PC-3 (cell line): ENCODE results near the gene DBX2. TPM values are rescaled to one million over a fixed set of nuclear protein-coding genes. Genes with fewer than 3 reads are reported as not detected.

Experiments used
- ATAC-seq: fragments of 200-7000 bp; cut with Tn5 transposase; 2 replicates; pipeline ENCODE4 v1.9.1; 2020; ENCODE audit warnings: mild to moderate bottlenecking, moderate library complexity
- BruUV-seq: library from RNA; stranded (reverse); fragments of 400-500 nt; replicated peaks from 2 replicates; lab custom pipeline; 2021; lab: Mats Ljungman, UMichigan
- CTCF ChIA-PET: fragments of 300-600 bp; sonication (Branson Sonifier 250); formaldehyde crosslinking; loops from one replicate; lab custom pipeline; 2022; ENCODE audit warnings: antibody characterized with exemption; lab: Charles Lee
- POLR2A ChIA-PET: fragments of 300-600 bp; sonication (Branson Sonifier 250); formaldehyde crosslinking; loops from one replicate; lab custom pipeline; 2022; ENCODE audit warnings: antibody characterized with exemption; ENCODE audit not compliant: unreplicated experiment; lab: Charles Lee
- DNase-seq: peaks from one replicate; pipeline ENCODE4 v3.0.0-alpha.2; 2015
- H2AFZ ChIP-seq: fragments of 300-600 bp; sonication (generic); 2 replicates; pipeline ENCODE4 v1.6.0; 2016; ENCODE audit warnings: antibody characterized with exemption, low read length
- H3F3A ChIP-seq: fragments of 300-600 bp; sonication (generic); one replicate; pipeline ENCODE4 v1.6.0; 2017; ENCODE audit warnings: antibody characterized with exemption, low read length, control low read depth, mild to moderate bottlenecking; ENCODE audit not compliant: unreplicated experiment
- H3K27ac ChIP-seq: fragments of 300-600 bp; sonication (generic); 2 replicates; pipeline ENCODE4 v1.5.1; 2016; ENCODE audit warnings: mild to moderate bottlenecking, low read length
- H3K27me3 ChIP-seq: fragments of 300-600 bp; sonication (generic); 2 replicates; pipeline ENCODE4 v1.6.1; 2016; ENCODE audit warnings: low read length, mixed read lengths
- H3K36me3 ChIP-seq: fragments of 300-600 bp; sonication (generic); 2 replicates; pipeline ENCODE4 v1.6.1; 2016; ENCODE audit warnings: low read depth, mixed run types, low read length, mixed read lengths
- H3K4me1 ChIP-seq: fragments of 300-600 bp; sonication (generic); 2 replicates; pipeline ENCODE4 v1.5.1; 2016; ENCODE audit warnings: low read length; ENCODE audit not compliant: insufficient read depth
- H3K4me2 ChIP-seq: fragments of 300-600 bp; sonication (generic); 2 replicates; pipeline ENCODE4 v1.6.0; 2016; ENCODE audit warnings: low read length
- H3K4me3 ChIP-seq: fragments of 300-600 bp; sonication (generic); 2 replicates; pipeline ENCODE4 v1.5.1; 2016; ENCODE audit warnings: mild to moderate bottlenecking, low read length, mixed read lengths
- H3K79me2 ChIP-seq: fragments of 300-600 bp; sonication (generic); 2 replicates; pipeline ENCODE4 v1.6.1; 2017; ENCODE audit warnings: low read length, mixed read lengths
- H3K9ac ChIP-seq: fragments of 300-600 bp; sonication (generic); 2 replicates; pipeline ENCODE4 v1.6.0; 2016; ENCODE audit warnings: mild to moderate bottlenecking, low read length
- H3K9me2 ChIP-seq: fragments of 300-600 bp; sonication (generic); replicated peaks from 2 replicates; pipeline ENCODE4 v1.6.1; 2016; ENCODE audit warnings: mixed run types, low read length, mixed read lengths
- H3K9me3 ChIP-seq: fragments of 300-600 bp; sonication (generic); 2 replicates; pipeline ENCODE4 v1.6.1; 2016; ENCODE audit warnings: low read length, mixed read lengths
- H4K20me1 ChIP-seq: fragments of 300-600 bp; sonication (generic); 2 replicates; pipeline ENCODE4 v1.6.1; 2016; ENCODE audit warnings: low read length, mixed read lengths
- EZH2 ChIP-seq: fragments of 300-600 bp; sonication (generic); IDR thresholded peaks from one replicate; pipeline ENCODE4 v1.6.1; 2017; ENCODE audit warnings: antibody characterized with exemption, mild to moderate bottlenecking, low read length; ENCODE audit not compliant: unreplicated experiment
- EZH2phosphoT487 ChIP-seq: fragments of 300-600 bp; sonication (generic); IDR thresholded peaks from 2 replicates; pipeline ENCODE4 v1.6.1; 2018; ENCODE audit warnings: mild to moderate bottlenecking, antibody characterized with exemption, low read length, borderline replicate concordance
- intact Hi-C: fragments of 100-400 bp; cut with micrococcal nuclease; formaldehyde crosslinking; loops from 2 replicates; pipeline ENCODE4 v1.9.0; 2023
- total RNA-seq: library from RNA; depleted of rRNA; stranded (reverse); fragments of >200 nt; gene quantifications from 2 replicates; pipeline ENCODE4 v1.2.3, GENCODE V29; 2014
- TF ChIP-seq, protein P1 (sequence below): fragments of 300-600 bp; sonication (generic); conservative IDR thresholded peaks from 2 replicates; pipeline ENCODE4 v1.5.1; 2017; ENCODE audit warnings: antibody characterized with exemption, low read depth, mild to moderate bottlenecking, low read length

The DBX2 gene
- total RNA-seq, 1 experiment from 2014 or later = not detected

DNA sequence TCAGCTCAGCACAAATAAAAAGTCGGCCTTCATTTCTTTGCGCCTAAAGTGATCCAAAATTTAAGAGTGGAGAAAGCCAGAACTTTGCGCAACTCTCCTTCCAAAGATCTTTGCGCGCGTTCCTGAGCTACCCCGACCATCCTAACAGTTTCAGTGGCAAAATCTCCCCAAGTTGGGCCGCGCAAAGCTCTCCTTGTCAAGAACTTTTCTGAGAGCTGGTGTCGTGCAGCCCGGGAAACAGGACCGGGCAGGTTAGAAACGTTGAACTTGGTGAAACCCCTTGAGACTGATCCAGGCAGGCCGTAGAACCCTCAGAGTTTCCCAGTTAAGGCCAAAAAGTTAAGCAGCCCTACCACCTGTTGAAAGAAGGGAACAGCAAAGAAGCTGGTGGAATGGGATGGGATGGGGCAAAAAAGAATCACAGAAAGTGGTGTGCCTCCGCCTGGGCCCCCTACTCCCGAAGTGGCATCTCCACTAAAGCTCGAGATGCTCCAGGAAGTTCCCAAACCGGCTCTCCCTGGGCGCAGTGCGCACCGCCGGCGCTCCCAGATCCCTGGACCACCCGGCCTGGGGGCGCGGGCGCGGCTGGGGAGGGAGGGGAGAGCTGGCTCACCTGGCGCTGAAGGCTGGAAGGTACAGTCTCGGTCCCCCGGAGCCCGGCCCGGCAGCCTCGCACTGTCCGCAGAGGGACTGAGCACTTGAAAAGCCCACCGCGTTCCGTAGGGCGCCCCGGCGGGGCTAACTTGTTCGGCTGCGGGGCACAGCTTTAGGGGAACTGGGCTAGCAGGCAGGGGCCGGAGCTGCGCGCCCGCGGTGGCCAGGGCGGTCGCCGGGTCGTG lies 768 bp downstream of the DBX2 start:
- Histone ChIP-seq H3K27ac (no peak overlapping the region), H3K9ac (no peak overlapping the region), H3F3A (no peaks in the 10 kb centered on the region), H3K4me3 (no peak overlapping the region), H4K20me1 (no peaks in the 10 kb centered on the region), H3K9me2 (no peaks in the 10 kb centered on the region), H3K4me1 (no peaks in the 10 kb centered on the region), H3K79me2 (no peaks in the 10 kb centered on the region), H2AFZ (no peak overlapping the region), H3K36me3 (no peaks in the 10 kb centered on the region), H3K27me3 (peaks cover 91% of the 10 kb centered on the region), H3K9me3 (no peaks in the 10 kb centered on the region), H3K4me2 (no peak overlapping the region)
- ATAC-seq (no peak), DNase-seq (no peak)
- intact Hi-C loops = no loop called here
- BruUV-seq = no TSS peak
- CTCF ChIA-PET = no interaction called here
- TF ChIP-seq, protein P1, sequence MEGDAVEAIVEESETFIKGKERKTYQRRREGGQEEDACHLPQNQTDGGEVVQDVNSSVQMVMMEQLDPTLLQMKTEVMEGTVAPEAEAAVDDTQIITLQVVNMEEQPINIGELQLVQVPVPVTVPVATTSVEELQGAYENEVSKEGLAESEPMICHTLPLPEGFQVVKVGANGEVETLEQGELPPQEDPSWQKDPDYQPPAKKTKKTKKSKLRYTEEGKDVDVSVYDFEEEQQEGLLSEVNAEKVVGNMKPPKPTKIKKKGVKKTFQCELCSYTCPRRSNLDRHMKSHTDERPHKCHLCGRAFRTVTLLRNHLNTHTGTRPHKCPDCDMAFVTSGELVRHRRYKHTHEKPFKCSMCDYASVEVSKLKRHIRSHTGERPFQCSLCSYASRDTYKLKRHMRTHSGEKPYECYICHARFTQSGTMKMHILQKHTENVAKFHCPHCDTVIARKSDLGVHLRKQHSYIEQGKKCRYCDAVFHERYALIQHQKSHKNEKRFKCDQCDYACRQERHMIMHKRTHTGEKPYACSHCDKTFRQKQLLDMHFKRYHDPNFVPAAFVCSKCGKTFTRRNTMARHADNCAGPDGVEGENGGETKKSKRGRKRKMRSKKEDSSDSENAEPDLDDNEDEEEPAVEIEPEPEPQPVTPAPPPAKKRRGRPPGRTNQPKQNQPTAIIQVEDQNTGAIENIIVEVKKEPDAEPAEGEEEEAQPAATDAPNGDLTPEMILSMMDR = no peak
- TF ChIP-seq EZH2 (no peak), EZH2phosphoT487 (no peak)
- POLR2A ChIA-PET = no interaction called here

DNA sequence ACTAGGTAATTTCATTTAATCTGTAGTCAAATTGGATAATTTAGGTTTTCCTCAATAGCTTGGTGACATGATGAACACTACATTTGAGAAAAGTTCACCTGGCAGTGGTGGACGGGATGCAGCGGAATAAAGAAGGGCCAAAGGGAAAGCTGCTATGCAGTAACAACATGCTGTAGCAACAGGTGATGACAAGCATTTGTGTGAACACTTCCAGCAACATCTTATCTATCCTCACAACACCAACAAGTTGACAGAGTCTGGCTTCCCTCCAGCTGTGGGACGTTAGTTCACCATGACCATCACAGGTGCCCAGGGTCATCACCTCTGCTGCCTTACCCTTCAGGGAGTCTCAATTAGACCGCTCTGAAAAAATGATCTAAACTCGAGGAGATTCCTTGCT lies 8.3 kb downstream of the DBX2 start:
- no TSS peak for BruUV-seq
- no peaks in the 10 kb centered on the region for H4K20me1 ChIP-seq
- CTCF ChIA-PET = interaction anchor here (0.6 kb wide), 1 partner anchor 80 kb away, joined by 4 read pairs; no protein-coding TSS in a partner anchor
- no peak overlapping the region for H3K9ac ChIP-seq
- TF ChIP-seq, protein P1 = no peak
- no peak for TF ChIP-seq EZH2
- H3K4me1 ChIP-seq = no peaks in the 10 kb centered on the region
- H3K9me3 ChIP-seq = no peaks in the 10 kb centered on the region
- POLR2A ChIA-PET = no interaction called here
- no peak overlapping the region for H3K4me2 ChIP-seq
- no peaks in the 10 kb centered on the region for H3F3A ChIP-seq
- no peaks in the 10 kb centered on the region for H3K9me2 ChIP-seq
- H3K79me2 ChIP-seq = no peaks in the 10 kb centered on the region
- ATAC-seq (no peak), DNase-seq (no peak)
- intact Hi-C loops = no loop called here
- H3K4me3 ChIP-seq = no peak overlapping the region
- peaks cover 58% of the 10 kb centered on the region for H3K27me3 ChIP-seq
- H2AFZ ChIP-seq = no peak overlapping the region
- no peaks in the 10 kb centered on the region for H3K36me3 ChIP-seq
- H3K27ac ChIP-seq = no peak overlapping the region

- H3K9me2 ChIP-seq = no peaks in the 10 kb centered on the region
- H2AFZ ChIP-seq = no peak overlapping the region
- ChIA-PET POLR2A (no interaction called here), CTCF (no interaction called here)
- no peak overlapping the region for H3K27ac ChIP-seq
- peaks cover 56% of the 10 kb centered on the region for H3K27me3 ChIP-seq
- no peak overlapping the region for H3K4me3 ChIP-seq
- no peak overlapping the region for H3K4me2 ChIP-seq
- no TSS peak for BruUV-seq
- no peak for DNase-seq
- TF ChIP-seq, protein P1 = no peak
- TF ChIP-seq EZH2 (no peak), EZH2phosphoT487 (no peak)
- H4K20me1 ChIP-seq = no peaks in the 10 kb centered on the region
- H3K9ac ChIP-seq = no peak overlapping the region
- no peaks in the 10 kb centered on the region for H3K4me1 ChIP-seq
- no peaks in the 10 kb centered on the region for H3K79me2 ChIP-seq
- no peaks in the 10 kb centered on the region for H3F3A ChIP-seq
- ATAC-seq = no peak
- no peaks in the 10 kb centered on the region for H3K9me3 ChIP-seq
- no peaks in the 10 kb centered on the region for H3K36me3 ChIP-seq
- intact Hi-C loops = no loop called here
These were observed 9.9 kb downstream of the DBX2 start for GRCh38 chr12:45040977-45041376.
